Measurements from ENCODE around the gene MPZL3.
A peak's percentile ranks its signal among the peaks of the same experiment; 100 is the strongest.

Gene MPZL3

DNA sequence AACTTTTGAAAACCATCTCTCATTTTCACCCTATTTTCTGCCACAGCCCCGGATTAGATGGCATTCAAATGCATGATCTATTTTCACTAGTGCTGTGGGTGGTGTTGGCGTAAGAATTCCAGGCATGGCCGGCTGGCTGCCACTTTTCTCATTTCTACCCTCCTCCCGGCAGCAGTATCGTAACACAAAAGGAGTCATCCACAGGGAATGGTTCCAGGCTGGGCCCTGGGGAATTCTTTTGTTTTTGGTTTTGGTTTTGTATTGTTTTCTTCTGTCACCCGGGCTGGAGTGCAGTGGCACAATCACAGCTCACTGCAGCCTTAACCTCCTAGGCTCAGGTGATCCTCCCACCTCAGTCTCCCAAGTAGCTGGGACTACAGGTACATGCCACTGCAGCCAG lies 41.2 kb downstream of the MPZL3 start:
- DNase-seq (ENCODE audit: low read depth, low spot score), result no peak
- Histone ChIP-seq H3K36me3 (ENCODE audit: insufficient read depth, low read length) (no peaks in the 10 kb centered on the region), H3K27ac (no peak overlapping the region), H3K4me3 (no peak overlapping the region), H3K9me3 (ENCODE audit: low read depth, low read length) (no peaks in the 10 kb centered on the region), H3K9ac (ENCODE audit: insufficient read length) (no peak overlapping the region)
- TF ChIP-seq FOXP2 (optimal IDR thresholded peaks at IDR 0.05; ENCODE audit: control extremely low read depth, extremely low read length, insufficient read depth), result no peak

GRCh38 chr11:118210323-118210722 lies 41.8 kb downstream of the MPZL3 start:
- H3K27ac ChIP-seq, result no peak overlapping the region
- TF ChIP-seq POLR2AphosphoS5 (IDR thresholded peaks at IDR 0.05; ENCODE audit: borderline replicate concordance, low read depth, low read length), result no peak
- TF ChIP-seq EZH2 (IDR thresholded peaks at IDR 0.05), result no peak
- TF ChIP-seq FOXP2 (optimal IDR thresholded peaks at IDR 0.05; ENCODE audit: control extremely low read depth, extremely low read length, insufficient read depth), result no peak
- H3K4me3 ChIP-seq, result no peak overlapping the region
- DNase-seq (ENCODE audit: low read depth, low spot score), result no peak
- no peak overlapping the region for H3K9ac ChIP-seq (ENCODE audit: insufficient read length)
- no peaks in the 10 kb centered on the region for H3K36me3 ChIP-seq (ENCODE audit: insufficient read depth, low read length)
- H3K9me3 ChIP-seq (ENCODE audit: low read depth, low read length), result no peaks in the 10 kb centered on the region

DNA sequence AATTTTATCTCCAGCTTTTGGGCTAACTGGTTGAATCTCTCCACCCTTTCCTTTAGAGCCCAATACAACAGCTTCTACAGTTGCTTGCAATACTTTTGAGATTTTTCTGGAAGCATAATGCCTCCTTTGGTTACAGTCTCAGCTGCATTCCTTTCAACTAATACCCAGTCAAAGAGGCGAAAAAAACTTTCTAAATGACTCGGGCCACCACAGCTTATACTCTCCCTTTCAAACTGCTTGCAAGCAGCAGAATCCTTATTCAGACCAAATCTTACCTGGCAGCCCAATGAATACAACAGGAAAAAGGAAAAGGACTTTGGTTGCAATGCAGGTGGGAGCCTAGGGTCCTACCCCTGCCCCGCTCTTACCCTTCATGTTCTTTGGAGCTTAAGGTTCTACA lies 43.1 kb downstream of the MPZL3 start:
- TF ChIP-seq FOXP2 (optimal IDR thresholded peaks at IDR 0.05; ENCODE audit: control extremely low read depth, extremely low read length, insufficient read depth) (no peak), POLR2AphosphoS5 (IDR thresholded peaks at IDR 0.05; ENCODE audit: borderline replicate concordance, low read depth, low read length) (no peak), EZH2 (IDR thresholded peaks at IDR 0.05) (no peak)
- Histone ChIP-seq H3K36me3 (ENCODE audit: insufficient read depth, low read length) (no peaks in the 10 kb centered on the region), H3K27ac (no peak overlapping the region), H3K4me3 (no peak overlapping the region), H3K9ac (ENCODE audit: insufficient read length) (no peak overlapping the region), H3K9me3 (ENCODE audit: low read depth, low read length) (no peaks in the 10 kb centered on the region)
- DNase-seq (ENCODE audit: low read depth, low spot score), result no peak

DNA sequence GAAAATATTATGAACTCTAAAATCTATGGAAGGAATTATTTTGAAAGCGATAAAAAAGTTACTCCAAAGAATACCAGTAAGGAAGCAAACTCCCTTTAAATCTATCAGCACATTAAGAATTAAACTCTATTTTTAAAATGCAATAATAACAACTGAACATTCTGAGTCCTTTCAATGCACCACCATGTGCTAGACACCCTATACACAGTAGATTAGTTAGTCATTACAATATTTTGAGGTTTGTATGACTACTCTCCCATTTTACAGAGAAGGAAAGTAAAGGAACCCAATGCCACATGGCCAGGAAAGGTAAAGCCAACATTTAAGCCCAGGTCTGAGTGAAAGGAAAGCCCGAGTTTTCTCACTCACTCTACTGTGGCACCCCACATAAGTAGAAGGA lies 45.1 kb downstream of the MPZL3 start:
- H3K4me3 ChIP-seq, result peak overlapping the region; percentile 54; the same call in 1 of the 2 replicates
- peak overlapping the region; percentile 69 for H3K27ac ChIP-seq
- DNase-seq (ENCODE audit: low read depth, low spot score), result no peak

DNA sequence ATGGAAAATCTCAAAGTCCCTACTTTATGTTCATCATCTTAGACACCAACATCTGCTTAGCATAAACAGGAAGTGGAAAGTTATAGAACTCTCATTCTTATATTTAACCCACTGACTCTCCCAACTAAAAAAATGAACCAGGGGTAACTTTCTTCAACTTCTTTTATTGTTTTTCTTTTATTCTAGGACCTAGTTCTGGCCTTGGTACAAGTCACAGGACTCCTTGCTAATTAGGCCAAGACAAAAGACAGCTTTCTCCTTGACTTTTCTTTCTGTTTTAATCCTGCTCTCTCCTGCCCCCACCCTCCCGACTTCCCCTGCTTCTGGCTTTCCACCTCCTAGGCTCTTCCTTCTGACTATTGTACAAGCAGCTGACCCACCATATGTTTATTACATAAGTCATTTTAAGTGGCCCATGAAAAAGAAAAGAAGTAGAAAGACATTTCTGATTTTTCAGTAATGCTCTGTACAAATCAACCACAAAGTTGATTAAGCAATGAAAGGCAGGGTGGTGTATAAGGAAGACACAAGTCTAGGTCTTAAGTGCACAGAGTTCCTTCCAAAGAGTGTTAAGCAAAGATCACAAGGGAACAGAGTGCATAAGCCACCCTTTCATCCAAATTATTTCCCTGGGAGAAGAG lies 45.7 kb downstream of the MPZL3 start:
- DNase-seq (ENCODE audit: low read depth, low spot score), result no peak
- H3K27ac ChIP-seq, result peak overlapping the region; percentile 69

More for the DNA sequence above, 45.1 kb downstream of the MPZL3 start:
- Histone ChIP-seq H3K9me3 (ENCODE audit: low read depth, low read length) (no peaks in the 10 kb centered on the region), H3K9ac (ENCODE audit: insufficient read length) (no peak overlapping the region), H3K36me3 (ENCODE audit: insufficient read depth, low read length) (no peaks in the 10 kb centered on the region)
- TF ChIP-seq FOXP2 (optimal IDR thresholded peaks at IDR 0.05; ENCODE audit: control extremely low read depth, extremely low read length, insufficient read depth), result no peak
- TF ChIP-seq EZH2 (IDR thresholded peaks at IDR 0.05), result no peak
- no peak for TF ChIP-seq POLR2AphosphoS5 (IDR thresholded peaks at IDR 0.05; ENCODE audit: borderline replicate concordance, low read depth, low read length)

DNA sequence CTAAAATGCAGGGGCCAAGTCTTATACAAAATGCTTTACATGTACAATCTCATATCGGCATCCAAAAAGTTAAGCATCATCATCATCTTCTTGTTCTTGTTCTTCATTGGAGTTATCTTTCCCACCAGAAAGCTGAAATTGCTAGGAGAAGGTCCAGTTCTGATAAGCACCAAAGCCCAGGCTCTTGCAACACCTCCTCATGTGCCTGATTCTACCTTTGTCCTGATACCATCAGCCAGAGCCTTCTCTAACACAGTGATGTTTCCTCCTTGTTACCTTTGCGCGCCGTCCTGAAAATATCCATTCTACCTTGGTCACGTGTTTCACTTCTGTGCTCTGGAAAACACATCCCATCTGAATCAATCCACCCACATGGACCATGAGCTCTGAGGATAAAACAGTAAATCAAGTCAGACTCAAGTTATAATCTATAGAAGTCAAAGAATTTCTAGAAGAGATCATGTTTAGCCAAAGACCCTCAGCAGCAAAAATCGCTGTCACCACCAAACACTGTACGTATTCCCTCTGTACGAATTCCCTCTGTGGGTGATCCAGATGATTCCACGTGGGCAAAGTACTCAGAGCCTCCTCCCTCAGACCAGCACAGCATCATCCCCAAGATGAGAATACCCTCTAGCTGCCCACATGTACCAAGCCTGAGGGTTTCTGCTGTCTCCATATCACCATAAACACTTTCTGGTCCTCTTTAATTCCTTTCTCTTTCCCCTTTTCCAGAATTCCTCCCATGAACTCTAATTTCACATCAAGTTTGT lies 46.4 kb downstream of the MPZL3 start:
- TF ChIP-seq EZH2 (IDR thresholded peaks at IDR 0.05), result no peak
- Histone ChIP-seq H3K36me3 (ENCODE audit: insufficient read depth, low read length) (no peaks in the 10 kb centered on the region), H3K27ac (0 out of 2 replicates have a peak overlapping the region, but pooled peaks have one; percentile 69), H3K9ac (ENCODE audit: insufficient read length) (no peak overlapping the region), H3K9me3 (ENCODE audit: low read depth, low read length) (no peaks in the 10 kb centered on the region), H3K4me3 (no peak overlapping the region)
- no peak for DNase-seq (ENCODE audit: low read depth, low spot score)

More for the DNA sequence above, 45.7 kb downstream of the MPZL3 start:
- Histone ChIP-seq H3K9me3 (ENCODE audit: low read depth, low read length) (no peaks in the 10 kb centered on the region), H3K36me3 (ENCODE audit: insufficient read depth, low read length) (no peaks in the 10 kb centered on the region), H3K4me3 (peak overlapping the region; percentile 54), H3K9ac (ENCODE audit: insufficient read length) (peak overlapping the region; percentile 52)
- TF ChIP-seq POLR2AphosphoS5 (IDR thresholded peaks at IDR 0.05; ENCODE audit: borderline replicate concordance, low read depth, low read length) (no peak), FOXP2 (optimal IDR thresholded peaks at IDR 0.05; ENCODE audit: control extremely low read depth, extremely low read length, insufficient read depth) (no peak), EZH2 (IDR thresholded peaks at IDR 0.05) (no peak)

GRCh38 chr11:118202599-118203422 lies 49.4 kb downstream of the MPZL3 start:
- DNase-seq (ENCODE audit: low read depth, low spot score), result no peak
- H3K9me3 ChIP-seq (ENCODE audit: low read depth, low read length), result no peaks in the 10 kb centered on the region
- H3K27ac ChIP-seq, result no peak overlapping the region

DNA sequence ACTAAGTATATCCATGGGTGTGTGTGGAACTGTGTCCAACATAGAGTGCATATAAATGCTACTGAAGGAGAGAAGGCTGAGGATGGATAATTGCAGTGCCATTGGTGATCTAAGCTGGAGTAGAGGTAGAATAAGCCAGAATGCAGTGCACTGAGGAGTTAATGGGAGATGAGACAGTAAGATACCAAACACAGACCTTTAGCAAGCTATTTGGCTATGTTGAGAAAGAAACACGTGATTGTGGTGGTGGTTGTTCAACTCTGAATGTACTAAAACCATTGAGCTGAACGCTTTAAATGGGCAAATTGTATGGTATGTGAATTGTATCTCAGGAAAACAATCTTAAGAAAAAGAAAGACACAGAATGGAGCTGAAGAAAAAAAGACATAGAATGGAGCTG lies 50.2 kb downstream of the MPZL3 start:
- Histone ChIP-seq H3K4me3 (no peak overlapping the region), H3K27ac (no peak overlapping the region), H3K9me3 (ENCODE audit: low read depth, low read length) (no peaks in the 10 kb centered on the region), H3K9ac (ENCODE audit: insufficient read length) (no peak overlapping the region), H3K36me3 (ENCODE audit: insufficient read depth, low read length) (no peaks in the 10 kb centered on the region)
- no peak for DNase-seq (ENCODE audit: low read depth, low spot score)
- TF ChIP-seq POLR2AphosphoS5 (IDR thresholded peaks at IDR 0.05; ENCODE audit: borderline replicate concordance, low read depth, low read length) (no peak), FOXP2 (optimal IDR thresholded peaks at IDR 0.05; ENCODE audit: control extremely low read depth, extremely low read length, insufficient read depth) (no peak), EZH2 (IDR thresholded peaks at IDR 0.05) (no peak)

More at GRCh38 chr11:118202599-118203422, 49.4 kb downstream of the MPZL3 start:
- H3K36me3 ChIP-seq (ENCODE audit: insufficient read depth, low read length), result no peaks in the 10 kb centered on the region
- no peak overlapping the region for H3K4me3 ChIP-seq
- no peak for TF ChIP-seq EZH2 (IDR thresholded peaks at IDR 0.05)
- no peak for TF ChIP-seq POLR2AphosphoS5 (IDR thresholded peaks at IDR 0.05; ENCODE audit: borderline replicate concordance, low read depth, low read length)
- TF ChIP-seq FOXP2 (optimal IDR thresholded peaks at IDR 0.05; ENCODE audit: control extremely low read depth, extremely low read length, insufficient read depth), result no peak
- H3K9ac ChIP-seq (ENCODE audit: insufficient read length), result no peak overlapping the region

All from SK-N-MC (cell line).